Epithelial cell of esophagus (primary cell): ENCODE results near the gene CCDC191.
A peak's percentile ranks its signal among the peaks of the same experiment; 100 is the strongest.

ENCODE experiments used
- DNase-seq: peaks from one replicate; pipeline ENCODE4 v3.0.0; 2010; ENCODE audit warnings: low read depth
- H3K4me3 ChIP-seq: 2 replicates; pipeline ENCODE4 v1.5.1; 2011; ENCODE audit warnings: mild to moderate bottlenecking, low read length, control low read depth
- TF ChIP-seq, protein P1 (sequence below): IDR thresholded peaks from 2 replicates; pipeline ENCODE4 v1.5.1; 2011; ENCODE audit warnings: low read depth, mild to moderate bottlenecking, low read length, control low read depth, inconsistent platforms; ENCODE audit not compliant: insufficient read depth; ENCODE audit errors: missing control alignments

Gene CCDC191

GRCh38 chr3:113979916-113980315 lies 76.4 kb downstream of the CCDC191 start:
- no peak overlapping the region for H3K4me3 ChIP-seq
- TF ChIP-seq, protein P1, sequence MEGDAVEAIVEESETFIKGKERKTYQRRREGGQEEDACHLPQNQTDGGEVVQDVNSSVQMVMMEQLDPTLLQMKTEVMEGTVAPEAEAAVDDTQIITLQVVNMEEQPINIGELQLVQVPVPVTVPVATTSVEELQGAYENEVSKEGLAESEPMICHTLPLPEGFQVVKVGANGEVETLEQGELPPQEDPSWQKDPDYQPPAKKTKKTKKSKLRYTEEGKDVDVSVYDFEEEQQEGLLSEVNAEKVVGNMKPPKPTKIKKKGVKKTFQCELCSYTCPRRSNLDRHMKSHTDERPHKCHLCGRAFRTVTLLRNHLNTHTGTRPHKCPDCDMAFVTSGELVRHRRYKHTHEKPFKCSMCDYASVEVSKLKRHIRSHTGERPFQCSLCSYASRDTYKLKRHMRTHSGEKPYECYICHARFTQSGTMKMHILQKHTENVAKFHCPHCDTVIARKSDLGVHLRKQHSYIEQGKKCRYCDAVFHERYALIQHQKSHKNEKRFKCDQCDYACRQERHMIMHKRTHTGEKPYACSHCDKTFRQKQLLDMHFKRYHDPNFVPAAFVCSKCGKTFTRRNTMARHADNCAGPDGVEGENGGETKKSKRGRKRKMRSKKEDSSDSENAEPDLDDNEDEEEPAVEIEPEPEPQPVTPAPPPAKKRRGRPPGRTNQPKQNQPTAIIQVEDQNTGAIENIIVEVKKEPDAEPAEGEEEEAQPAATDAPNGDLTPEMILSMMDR = no peak
- no peak for DNase-seq

DNA sequence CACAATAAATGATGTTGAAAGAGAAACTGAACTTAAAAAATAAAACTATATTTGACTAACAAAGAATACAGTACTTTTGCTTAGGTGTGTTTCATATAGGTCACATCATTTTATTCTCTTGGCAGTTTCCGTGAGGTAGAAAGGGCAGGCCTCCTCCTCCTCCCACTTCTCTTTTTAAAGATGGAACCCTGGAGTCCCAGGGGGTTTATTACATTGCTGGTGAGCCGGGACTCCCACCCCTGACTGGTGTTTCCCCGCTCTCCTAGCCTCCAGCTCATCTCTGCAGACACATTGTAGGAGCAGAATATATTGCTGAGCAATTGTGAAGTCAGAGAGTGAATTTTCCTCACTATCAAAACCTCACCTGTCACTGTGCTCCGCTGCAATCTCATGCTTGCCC lies 78.5 kb downstream of the CCDC191 start:
- no peak overlapping the region for H3K4me3 ChIP-seq
- TF ChIP-seq, protein P1 = no peak
- DNase-seq = no peak

- TF ChIP-seq, protein P1 = no peak
- peak; percentile 23 for DNase-seq
- no peak overlapping the region for H3K4me3 ChIP-seq
Observed at GRCh38 chr3:113968986-113969385, 87.3 kb downstream of the CCDC191 start.

DNA sequence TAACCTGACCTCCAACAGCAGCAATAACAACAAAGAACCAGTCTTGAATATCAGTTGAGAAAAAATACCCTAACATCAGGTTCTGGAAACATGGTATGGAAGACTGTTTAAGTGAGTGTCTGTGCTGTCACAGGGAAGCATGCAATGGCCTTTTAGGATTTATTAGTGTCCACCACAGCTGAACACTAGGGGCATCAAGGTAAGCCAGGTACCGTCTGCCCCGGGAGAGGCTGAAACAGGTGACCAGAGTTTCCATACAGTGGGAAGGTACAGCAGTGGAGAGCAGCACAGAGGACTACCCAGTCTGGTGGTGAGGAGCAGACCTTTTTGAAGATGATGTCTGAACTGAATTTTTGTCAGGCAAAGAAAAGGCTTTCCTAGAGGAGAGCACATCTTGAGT lies 90.2 kb downstream of the CCDC191 start:
- TF ChIP-seq, protein P1 = no peak
- no peak overlapping the region for H3K4me3 ChIP-seq
- DNase-seq = no peak

- H3K4me3 ChIP-seq = no peak overlapping the region
- TF ChIP-seq, protein P1 = no peak
- DNase-seq = no peak
Observed at GRCh38 chr3:113963879-113964278, 92.4 kb downstream of the CCDC191 start.

- DNase-seq = no peak
- TF ChIP-seq, protein P1 = no peak
- H3K4me3 ChIP-seq = no peak overlapping the region
Observed at GRCh38 chr3:113954091-113954685, 102.1 kb downstream of the CCDC191 start.

GRCh38 chr3:113953677-113954076 lies 102.6 kb downstream of the CCDC191 start:
- no peak overlapping the region for H3K4me3 ChIP-seq
- DNase-seq = no peak
- TF ChIP-seq, protein P1 = no peak
